Measurements from ENCODE around the gene CACNA1B. TPM values are rescaled to one million over a fixed set of nuclear protein-coding genes. Genes with fewer than 3 reads are reported as not detected.

CACNA1B gene
- total RNA-seq, 1 donor from 2014 or later: 0.74 TPM

GRCh38 chr9:137876781-137877386 lies 698 bp upstream of the CACNA1B start:
- Histone ChIP-seq H3K36me3 (no peaks in the 10 kb centered on the region), H3K4me3 (no peak overlapping the region), H3K4me1 (peaks cover 5% of the 10 kb centered on the region), H3K9me3 (no peaks in the 10 kb centered on the region), H3K27me3 (no peaks in the 10 kb centered on the region), H3K27ac (no peak overlapping the region)
- no peak for DNase-seq (ENCODE audit: extremely low spot score in 2 of 2)
- intact Hi-C loops (cut with DNase I): no loop called here
- TF ChIP-seq POLR2AphosphoS5 (IDR thresholded peaks at IDR 0.05; ENCODE audit: insufficient read depth in 1 of 2, low read depth in 1 of 2) (no peak), CTCF (IDR thresholded peaks at IDR 0.05) (no peak), POLR2A (IDR thresholded peaks at IDR 0.05) (no peak)

DNA sequence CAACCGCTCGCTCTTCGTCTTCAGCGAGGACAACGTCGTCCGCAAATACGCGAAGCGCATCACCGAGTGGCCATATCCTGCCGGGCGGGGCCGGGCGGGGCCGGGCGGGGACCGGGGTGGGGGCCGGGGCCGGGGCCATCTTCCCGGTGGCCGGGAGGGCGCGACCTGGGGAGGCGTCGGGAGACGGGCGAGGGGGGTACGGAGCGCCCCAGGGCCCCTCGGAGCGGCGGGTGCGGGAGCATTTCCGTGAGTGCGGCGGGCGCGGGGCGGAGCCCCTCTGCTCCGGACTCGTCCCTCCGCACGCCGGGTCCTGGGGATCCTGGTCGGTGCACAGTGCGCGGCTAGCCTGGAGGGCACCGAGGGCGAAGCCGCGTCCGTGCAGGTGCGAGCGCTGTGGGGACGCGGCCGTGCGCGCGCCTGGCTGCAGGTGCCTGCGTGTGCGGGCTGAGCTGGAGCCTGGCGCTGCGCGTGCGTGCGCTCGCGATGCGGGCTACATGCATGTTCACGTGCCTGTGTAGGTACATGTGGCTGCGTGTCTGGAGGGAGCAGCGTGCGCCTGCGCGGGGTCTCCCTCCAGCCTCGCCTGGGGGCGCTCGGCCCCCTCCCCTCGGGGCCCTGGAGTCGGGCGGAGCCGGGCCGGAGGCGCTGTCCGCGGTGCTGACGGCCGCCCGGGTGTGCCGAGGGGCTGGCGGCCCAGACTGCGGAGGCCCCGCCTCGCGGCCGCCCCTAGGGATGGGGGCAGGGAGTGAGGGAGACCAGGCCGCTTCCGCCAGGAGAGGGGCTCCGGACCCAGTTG lies 762 bp downstream of the CACNA1B start:
- Histone ChIP-seq H3K4me3 (peak overlapping the region; percentile 15 to 18), H3K36me3 (no peaks in the 10 kb centered on the region), H3K4me1 (peaks cover 5% of the 10 kb centered on the region), H3K27me3 (no peaks in the 10 kb centered on the region), H3K27ac (no peak overlapping the region), H3K9me3 (no peaks in the 10 kb centered on the region)
- DNase-seq (ENCODE audit: extremely low spot score in 2 of 2): no peak
- intact Hi-C loops (cut with DNase I): no loop called here
- no peak for TF ChIP-seq CTCF (IDR thresholded peaks at IDR 0.05)
- TF ChIP-seq POLR2AphosphoS5 (IDR thresholded peaks at IDR 0.05; ENCODE audit: insufficient read depth in 1 of 2, low read depth in 1 of 2): no peak
- no peak for TF ChIP-seq POLR2A (IDR thresholded peaks at IDR 0.05)

DNA sequence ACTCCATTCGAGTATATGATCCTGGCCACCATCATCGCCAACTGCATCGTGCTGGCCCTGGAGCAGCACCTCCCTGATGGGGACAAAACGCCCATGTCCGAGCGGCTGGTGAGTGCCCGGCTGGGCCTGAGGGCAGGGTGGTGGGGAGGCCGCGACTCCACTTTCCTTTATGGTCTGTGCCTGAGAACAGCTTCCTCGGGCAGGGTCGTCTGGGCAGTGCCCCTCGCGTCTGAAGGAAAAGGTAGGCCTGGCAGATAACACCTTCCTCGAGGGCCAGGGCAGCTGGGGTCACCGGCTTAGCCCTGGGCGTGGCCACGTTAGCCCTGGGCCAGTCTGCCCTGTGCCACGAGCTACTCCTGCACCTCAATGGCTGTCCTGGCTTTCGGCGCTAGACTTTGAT lies 1.5 kb downstream of the CACNA1B start:
- H3K4me3 ChIP-seq: no peak overlapping the region
- intact Hi-C loops (cut with DNase I): no loop called here
- no peaks in the 10 kb centered on the region for H3K36me3 ChIP-seq
- no peaks in the 10 kb centered on the region for H3K27me3 ChIP-seq
- no peak overlapping the region for H3K27ac ChIP-seq
- peaks cover 5% of the 10 kb centered on the region for H3K4me1 ChIP-seq
- no peak for DNase-seq (ENCODE audit: extremely low spot score in 2 of 2)
- H3K9me3 ChIP-seq: no peaks in the 10 kb centered on the region
- no peak for TF ChIP-seq CTCF (IDR thresholded peaks at IDR 0.05)
- no peak for TF ChIP-seq POLR2A (IDR thresholded peaks at IDR 0.05)
- no peak for TF ChIP-seq POLR2AphosphoS5 (IDR thresholded peaks at IDR 0.05; ENCODE audit: insufficient read depth in 1 of 2, low read depth in 1 of 2)

DNA sequence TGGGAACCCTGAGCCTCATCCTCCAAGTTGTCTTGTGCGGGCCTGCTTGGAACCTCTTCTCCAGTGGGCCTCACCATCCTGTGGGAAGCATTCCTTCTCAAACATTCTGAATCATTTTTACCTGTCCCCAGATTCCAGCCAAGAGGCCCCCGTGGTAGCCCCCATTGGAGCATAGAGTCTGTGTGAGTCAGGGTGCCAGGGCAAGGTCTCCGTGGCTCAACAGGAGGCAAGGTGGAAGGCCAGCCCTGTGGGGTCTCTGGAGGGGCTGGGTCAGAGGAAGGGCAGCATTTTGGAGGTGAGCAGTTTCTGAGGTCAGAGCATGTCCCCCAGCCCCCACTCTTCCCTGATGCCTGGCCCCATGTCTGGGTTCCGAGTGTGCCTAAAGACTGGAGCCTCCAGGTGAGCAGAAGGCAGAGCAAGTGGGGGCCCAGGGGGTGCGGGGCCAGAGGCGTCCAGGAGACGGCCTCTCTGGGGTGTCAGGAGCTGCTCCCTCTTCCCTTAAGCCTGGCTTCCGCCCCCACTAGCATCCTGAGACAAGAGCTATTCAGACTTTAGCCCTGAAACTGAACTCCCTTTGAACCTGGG lies 2.1 kb downstream of the CACNA1B start:
- Histone ChIP-seq H3K4me1 (peaks cover 5% of the 10 kb centered on the region), H3K4me3 (no peak overlapping the region), H3K27ac (no peak overlapping the region), H3K27me3 (no peaks in the 10 kb centered on the region), H3K9me3 (no peaks in the 10 kb centered on the region), H3K36me3 (no peaks in the 10 kb centered on the region)
- intact Hi-C loops (cut with DNase I): no loop called here
- no peak for DNase-seq (ENCODE audit: extremely low spot score in 2 of 2)
- TF ChIP-seq POLR2A (IDR thresholded peaks at IDR 0.05) (no peak), CTCF (IDR thresholded peaks at IDR 0.05) (no peak), POLR2AphosphoS5 (IDR thresholded peaks at IDR 0.05; ENCODE audit: insufficient read depth in 1 of 2, low read depth in 1 of 2) (no peak)

All from vagina (tissue), 2 donors.